ENCODE data around the gene ANKRD10.

DNA sequence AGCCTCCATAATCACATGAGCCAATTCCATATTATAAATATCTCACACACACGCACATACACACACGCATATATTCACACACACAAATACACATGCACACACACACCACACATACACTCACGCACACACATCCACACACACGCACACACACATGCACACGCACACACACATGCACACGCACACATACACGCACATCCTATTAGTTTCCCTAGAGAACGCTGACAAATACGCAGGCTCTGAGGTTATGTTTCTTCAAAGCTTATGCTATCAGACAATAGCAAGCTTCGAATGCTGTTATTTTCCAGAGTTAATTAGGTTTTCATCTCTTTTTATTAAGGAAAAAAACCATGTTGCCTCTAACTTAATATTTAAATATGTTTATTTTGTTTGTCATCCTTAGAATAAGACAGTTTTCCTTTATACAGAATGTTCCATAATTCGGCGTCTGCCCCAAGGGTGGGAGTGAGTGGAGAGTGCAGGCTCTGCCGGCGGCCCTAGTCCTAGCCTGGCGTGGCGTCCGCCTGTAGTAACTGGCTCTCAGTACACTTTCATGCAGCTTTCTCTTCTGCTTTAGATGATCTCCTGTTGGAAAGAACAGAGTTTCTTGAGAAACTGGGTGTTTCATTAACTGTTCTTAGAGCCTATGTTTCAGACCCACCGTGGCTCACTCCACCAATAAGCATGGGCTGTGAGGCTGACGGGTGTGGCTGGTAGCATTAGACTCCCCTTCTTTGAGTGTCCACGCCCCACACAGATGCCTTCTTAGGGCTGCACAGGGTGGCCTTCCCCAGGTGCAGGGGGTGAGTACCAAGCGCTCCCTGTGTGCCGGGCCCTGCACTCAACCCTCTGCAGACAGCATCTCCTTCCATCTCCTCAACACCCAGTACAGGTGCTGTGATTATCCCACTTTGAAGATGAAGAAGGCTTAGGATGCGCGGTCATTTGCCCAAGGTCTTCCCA lies 30.4 kb upstream of the ANKRD10 start:
- TF ChIP-seq, protein P1, sequence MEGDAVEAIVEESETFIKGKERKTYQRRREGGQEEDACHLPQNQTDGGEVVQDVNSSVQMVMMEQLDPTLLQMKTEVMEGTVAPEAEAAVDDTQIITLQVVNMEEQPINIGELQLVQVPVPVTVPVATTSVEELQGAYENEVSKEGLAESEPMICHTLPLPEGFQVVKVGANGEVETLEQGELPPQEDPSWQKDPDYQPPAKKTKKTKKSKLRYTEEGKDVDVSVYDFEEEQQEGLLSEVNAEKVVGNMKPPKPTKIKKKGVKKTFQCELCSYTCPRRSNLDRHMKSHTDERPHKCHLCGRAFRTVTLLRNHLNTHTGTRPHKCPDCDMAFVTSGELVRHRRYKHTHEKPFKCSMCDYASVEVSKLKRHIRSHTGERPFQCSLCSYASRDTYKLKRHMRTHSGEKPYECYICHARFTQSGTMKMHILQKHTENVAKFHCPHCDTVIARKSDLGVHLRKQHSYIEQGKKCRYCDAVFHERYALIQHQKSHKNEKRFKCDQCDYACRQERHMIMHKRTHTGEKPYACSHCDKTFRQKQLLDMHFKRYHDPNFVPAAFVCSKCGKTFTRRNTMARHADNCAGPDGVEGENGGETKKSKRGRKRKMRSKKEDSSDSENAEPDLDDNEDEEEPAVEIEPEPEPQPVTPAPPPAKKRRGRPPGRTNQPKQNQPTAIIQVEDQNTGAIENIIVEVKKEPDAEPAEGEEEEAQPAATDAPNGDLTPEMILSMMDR (IDR thresholded peaks at IDR 0.05; ENCODE audit: insufficient read depth, low read depth, low read length) = no peak
- TF ChIP-seq EZH2 (IDR thresholded peaks at IDR 0.05; ENCODE audit: insufficient read depth, low read length) = no peak
